MM.1S (cell line): ENCODE results near the gene PELI3.

ENCODE experiments used
- DNase-seq: peaks from one replicate; pipeline ENCODE4 v3.0.0-alpha.2; 2015
- H2AFZ ChIP-seq: fragments of 300-600 bp; sonication (generic); 2 replicates; pipeline ENCODE4 v1.6.0; 2016; ENCODE audit warnings: antibody characterized with exemption, low read length
- H3F3A ChIP-seq: fragments of 300-600 bp; sonication (generic); 2 replicates; pipeline ENCODE4 v1.6.1; 2016; ENCODE audit warnings: mild to moderate bottlenecking, antibody characterized with exemption, low read length, moderate library complexity, mixed read lengths; ENCODE audit not compliant: insufficient read depth
- H3K27ac ChIP-seq: fragments of 300-600 bp; sonication (generic); 2 replicates; pipeline ENCODE4 v1.5.1; 2016; ENCODE audit warnings: mild to moderate bottlenecking, low read length
- H3K27me3 ChIP-seq: fragments of 300-600 bp; sonication (generic); replicated peaks from 2 replicates; pipeline ENCODE4 v1.6.0; 2016; ENCODE audit warnings: low read length; ENCODE audit not compliant: insufficient read depth
- H3K36me3 ChIP-seq: fragments of 300-600 bp; sonication (generic); replicated peaks from 2 replicates; pipeline ENCODE4 v1.6.1; 2016; ENCODE audit warnings: mild to moderate bottlenecking, low read length, mixed read lengths; ENCODE audit not compliant: insufficient read depth
- H3K4me1 ChIP-seq: fragments of 300-600 bp; sonication (generic); 2 replicates; pipeline ENCODE4 v1.6.1; 2016; ENCODE audit warnings: low read length, mixed read lengths
- H3K4me2 ChIP-seq: fragments of 300-600 bp; sonication (generic); 2 replicates; pipeline ENCODE4 v1.6.0; 2016; ENCODE audit warnings: low read depth, low read length
- H3K4me3 ChIP-seq: fragments of 300-600 bp; sonication (generic); 2 replicates; pipeline ENCODE4 v1.5.1; 2016; ENCODE audit warnings: low read length, mixed read lengths
- H3K79me2 ChIP-seq: fragments of 300-600 bp; sonication (generic); 2 replicates; pipeline ENCODE4 v1.6.1; 2016; ENCODE audit warnings: mixed run types, low read length, mixed read lengths
- H3K9ac ChIP-seq: fragments of 300-600 bp; sonication (generic); 2 replicates; pipeline ENCODE4 v1.6.1; 2016; ENCODE audit warnings: low read length, mixed read lengths
- H3K9me2 ChIP-seq: fragments of 300-600 bp; sonication (generic); replicated peaks from 2 replicates; pipeline ENCODE4 v1.6.1; 2016; ENCODE audit warnings: mild to moderate bottlenecking, low read length, mixed read lengths; ENCODE audit not compliant: insufficient read depth
- H3K9me3 ChIP-seq: fragments of 300-600 bp; sonication (generic); replicated peaks from 2 replicates; pipeline ENCODE4 v1.6.1; 2016; ENCODE audit warnings: mild to moderate bottlenecking, low read length, mixed read lengths; ENCODE audit not compliant: insufficient read depth
- H4K20me1 ChIP-seq: fragments of 300-600 bp; sonication (generic); 2 replicates; pipeline ENCODE4 v1.6.1; 2016; ENCODE audit warnings: mild to moderate bottlenecking, low read length, moderate library complexity, mixed read lengths; ENCODE audit not compliant: insufficient read depth
- CTCF ChIP-seq: fragments of 300-600 bp; sonication (generic); IDR thresholded peaks from 2 replicates; pipeline ENCODE4 v1.5.1; 2016; ENCODE audit warnings: antibody characterized with exemption, low read length, mixed read lengths
- EZH2 ChIP-seq: fragments of 300-600 bp; sonication (generic); optimal IDR thresholded peaks from 2 replicates; pipeline ENCODE3; 2017; ENCODE audit warnings: low read depth, mild to moderate bottlenecking, antibody characterized with exemption, low read length, mixed read lengths
- EZH2phosphoT487 ChIP-seq: fragments of 300-600 bp; sonication (generic); IDR thresholded peaks from 2 replicates; pipeline ENCODE4 v1.6.1; 2018; ENCODE audit warnings: antibody characterized with exemption, low read length

The PELI3 gene

GRCh38 chr11:66493130-66493529 lies 26.4 kb downstream of the PELI3 start:
- no peaks in the 10 kb centered on the region for H3K4me1 ChIP-seq
- no peak overlapping the region for H3K4me2 ChIP-seq
- no peak overlapping the region for H3K4me3 ChIP-seq
- H3F3A ChIP-seq: no peaks in the 10 kb centered on the region
- H3K27ac ChIP-seq: no peak overlapping the region
- no peaks in the 10 kb centered on the region for H3K79me2 ChIP-seq
- no peak overlapping the region for H3K9ac ChIP-seq
- no peak for DNase-seq
- H2AFZ ChIP-seq: no peak overlapping the region
- no peaks in the 10 kb centered on the region for H3K27me3 ChIP-seq
- no peaks in the 10 kb centered on the region for H3K9me3 ChIP-seq
- no peaks in the 10 kb centered on the region for H4K20me1 ChIP-seq
- H3K9me2 ChIP-seq: no peaks in the 10 kb centered on the region
- no peaks in the 10 kb centered on the region for H3K36me3 ChIP-seq
- no peak for TF ChIP-seq CTCF

GRCh38 chr11:66494458-66494857 lies 27.8 kb downstream of the PELI3 start:
- H3K79me2 ChIP-seq: no peaks in the 10 kb centered on the region
- no peaks in the 10 kb centered on the region for H3K27me3 ChIP-seq
- TF ChIP-seq EZH2phosphoT487 (no peak), CTCF (no peak), EZH2 (no peak)
- no peaks in the 10 kb centered on the region for H3K4me1 ChIP-seq
- H2AFZ ChIP-seq: no peak overlapping the region
- H3K27ac ChIP-seq: no peak overlapping the region
- no peak overlapping the region for H3K4me3 ChIP-seq
- no peaks in the 10 kb centered on the region for H4K20me1 ChIP-seq
- DNase-seq: no peak
- H3K9me2 ChIP-seq: no peaks in the 10 kb centered on the region
- H3K36me3 ChIP-seq: no peaks in the 10 kb centered on the region
- H3K9me3 ChIP-seq: no peaks in the 10 kb centered on the region
- H3F3A ChIP-seq: no peaks in the 10 kb centered on the region
- H3K4me2 ChIP-seq: no peak overlapping the region
- H3K9ac ChIP-seq: no peak overlapping the region

GRCh38 chr11:66494935-66495334 lies 28.2 kb downstream of the PELI3 start:
- H2AFZ ChIP-seq: no peak overlapping the region
- no peak overlapping the region for H3K9ac ChIP-seq
- no peak overlapping the region for H3K27ac ChIP-seq
- H3K79me2 ChIP-seq: no peaks in the 10 kb centered on the region
- H3K4me2 ChIP-seq: no peak overlapping the region
- H3F3A ChIP-seq: no peaks in the 10 kb centered on the region
- no peak for DNase-seq
- TF ChIP-seq CTCF (no peak), EZH2 (no peak), EZH2phosphoT487 (no peak)
- no peaks in the 10 kb centered on the region for H3K9me3 ChIP-seq
- H3K36me3 ChIP-seq: no peaks in the 10 kb centered on the region
- H3K4me3 ChIP-seq: no peak overlapping the region
- no peaks in the 10 kb centered on the region for H3K4me1 ChIP-seq
- no peaks in the 10 kb centered on the region for H4K20me1 ChIP-seq
- no peaks in the 10 kb centered on the region for H3K27me3 ChIP-seq
- H3K9me2 ChIP-seq: no peaks in the 10 kb centered on the region

GRCh38 chr11:66495401-66495854 lies 28.7 kb downstream of the PELI3 start:
- TF ChIP-seq CTCF (peak; percentile 35), EZH2 (no peak)
- no peaks in the 10 kb centered on the region for H3K36me3 ChIP-seq
- H2AFZ ChIP-seq: no peak overlapping the region
- no peaks in the 10 kb centered on the region for H3K4me1 ChIP-seq
- no peak for DNase-seq
- no peaks in the 10 kb centered on the region for H3K27me3 ChIP-seq
- H3K4me3 ChIP-seq: no peak overlapping the region
- H3K79me2 ChIP-seq: no peaks in the 10 kb centered on the region
- no peaks in the 10 kb centered on the region for H3K9me3 ChIP-seq
- H3K9me2 ChIP-seq: no peaks in the 10 kb centered on the region
- H3F3A ChIP-seq: no peaks in the 10 kb centered on the region
- H3K9ac ChIP-seq: no peak overlapping the region
- no peak overlapping the region for H3K4me2 ChIP-seq
- no peak overlapping the region for H3K27ac ChIP-seq
- H4K20me1 ChIP-seq: no peaks in the 10 kb centered on the region
